Right renal cortex interstitium (tissue), 3 donors: ENCODE measurements around the gene ANKRD52. TPM values are rescaled to one million over a fixed set of nuclear protein-coding genes. Genes with fewer than 3 reads are reported as not detected.

Experiments
- DNase-seq, 3 donors: peaks; one replicate each; pipeline ENCODE4 v3.0.0-alpha.2; 2013; ENCODE audit warnings: low read depth in 3 of 3, low spot score in 2 of 3
- polyA plus RNA-seq, 3 donors: library from polyadenylated mRNA; unstranded; fragments of 120-200 nt; gene quantifications; one replicate each; pipeline ENCODE4 v1.2.1, GENCODE V29; 2013; ENCODE audit not compliant: insufficient read length in 3 of 3

Gene ANKRD52
- polyA plus RNA-seq, 3 donors = 24.9 to 27.2 (median 25.2) TPM

DNA sequence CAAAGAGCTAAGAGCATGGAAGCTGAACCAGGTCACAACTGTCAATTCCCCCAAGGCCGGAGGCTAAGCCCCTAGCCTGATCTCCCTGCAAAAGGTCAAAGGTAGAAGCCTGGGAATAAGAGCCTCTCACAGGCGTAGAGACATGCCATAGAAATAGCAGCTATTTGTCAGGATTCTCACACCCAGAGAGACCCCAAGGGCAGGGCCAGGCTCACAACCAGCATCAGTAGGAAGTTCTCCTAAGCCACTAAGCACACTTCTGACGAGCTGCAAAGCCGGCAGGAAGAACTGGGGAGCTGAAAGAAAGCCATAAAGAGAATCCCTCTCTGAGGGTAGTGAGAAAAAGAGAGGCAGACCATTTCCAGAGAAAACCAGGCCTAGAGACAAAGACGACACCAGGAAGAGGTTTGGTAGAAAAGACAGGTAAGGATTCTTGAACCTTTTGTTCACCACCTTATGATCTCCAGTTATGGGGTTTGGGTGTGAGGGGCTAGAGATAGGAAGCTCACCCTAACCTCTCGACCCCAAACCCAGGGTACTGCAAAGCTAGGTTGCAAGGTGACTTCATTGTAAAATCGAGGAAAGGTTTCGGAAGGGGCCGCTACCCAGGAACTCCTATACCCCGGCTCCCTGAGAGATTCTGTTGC is 69.9 kb downstream of the ANKRD52 start:
- no peak for DNase-seq

Other genes with a start within 250 kb of the ANKRD52 start
- 10 to 100 TPM; 15.0 to 15.7 (median 15.1) TPM for gene IKZF4, start 237.3 kb downstream of the ANKRD52 start, polyA plus RNA-seq
- 100 to 1,000 TPM; 127 to 550 (median 327) TPM for gene RPS26, start 216.5 kb downstream of the ANKRD52 start, polyA plus RNA-seq
- 10 to 100 TPM; 72.3 to 90.7 (median 82.9) TPM for gene ERBB3, start 178.2 kb downstream of the ANKRD52 start, polyA plus RNA-seq
- gene PA2G4, start 153.8 kb downstream of the ANKRD52 start, polyA plus RNA-seq = 100 to 1,000 TPM; 171 to 177 (median 175) TPM
- gene RPL41, start 141.8 kb downstream of the ANKRD52 start, polyA plus RNA-seq = 1,000 to 10,000 TPM; 5,478 to 6,026 (median 6,015) TPM
- gene ZC3H10, start 140.1 kb downstream of the ANKRD52 start, polyA plus RNA-seq = 1 to 10 TPM; 5.8 to 6.3 (median 6.1) TPM
- gene ESYT1, start 130.1 kb downstream of the ANKRD52 start, polyA plus RNA-seq = 10 to 100 TPM; 75.1 to 82.9 (median 77.6) TPM
- gene MYL6B, start 105.8 kb downstream of the ANKRD52 start, polyA plus RNA-seq = 100 to 1,000 TPM; 176 to 177 (median 176) TPM
- gene MYL6, start 100.0 kb downstream of the ANKRD52 start, polyA plus RNA-seq = 1,000 to 10,000 TPM; 2,228 to 2,441 (median 2,313) TPM
- gene SMARCC2, start 68.9 kb downstream of the ANKRD52 start, polyA plus RNA-seq = 100 to 1,000 TPM; 112 to 131 (median 118) TPM
- gene RNF41, start 36.5 kb downstream of the ANKRD52 start, polyA plus RNA-seq = 10 to 100 TPM; 44.8 to 48.4 (median 46.7) TPM
- gene NABP2, start 34.0 kb downstream of the ANKRD52 start, polyA plus RNA-seq = 10 to 100 TPM; 26.1 to 31.5 (median 29.5) TPM
- gene SLC39A5, start 28.3 kb downstream of the ANKRD52 start, polyA plus RNA-seq = 10 to 100 TPM; 36.0 to 50.3 (median 49.2) TPM
- gene COQ10A, start 8.6 kb upstream of the ANKRD52 start, polyA plus RNA-seq = 10 to 100 TPM; 16.6 to 19.6 (median 16.8) TPM
- gene CS, start 41.9 kb upstream of the ANKRD52 start, polyA plus RNA-seq = 100 to 1,000 TPM; 216 to 220 (median 217) TPM
- gene CNPY2, start 57.6 kb upstream of the ANKRD52 start, polyA plus RNA-seq = 100 to 1,000 TPM; 155 to 171 (median 163) TPM
- gene PAN2, start 75.6 kb upstream of the ANKRD52 start, polyA plus RNA-seq = 10 to 100 TPM; 73.1 to 89.8 (median 75.8) TPM
- under 1 TPM; 0.58 to 0.82 (median 0.65) TPM for gene IL23A, start 80.5 kb upstream of the ANKRD52 start, polyA plus RNA-seq
- gene STAT2, start 101.7 kb upstream of the ANKRD52 start, polyA plus RNA-seq = 10 to 100 TPM; 78.6 to 87.0 (median 85.2) TPM
- gene APOF, start 104.5 kb upstream of the ANKRD52 start, polyA plus RNA-seq = under 1 TPM in 1 of 3 donors, not detected in 2; 0.11 TPM
- 10 to 100 TPM; 34.8 to 38.2 (median 35.2) TPM for gene TIMELESS, start 191.0 kb upstream of the ANKRD52 start, polyA plus RNA-seq
- gene MIP, start 196.3 kb upstream of the ANKRD52 start, polyA plus RNA-seq = under 1 TPM in 1 of 3 donors, not detected in 2; 0.18 TPM
- 1 to 10 TPM; 3.9 to 4.2 (median 4.1) TPM for gene SPRYD4, start 210.2 kb upstream of the ANKRD52 start, polyA plus RNA-seq
- gene GLS2, start 229.8 kb upstream of the ANKRD52 start, polyA plus RNA-seq = 1 to 10 TPM in 2 of 3 donors, under 1 TPM in 1; 0.89 to 1.7 (median 1.1) TPM